HL-60 (cell line): ENCODE measurements around the gene SCAF4.

Experiments used
- DNase-seq, 2 experiments: peaks; one replicate each; pipeline ENCODE4 v3.0.0-alpha.2; 2010 to 2020; ENCODE audit warnings: low read depth in 1 of 2, low spot score in 1 of 2
- H3K27ac ChIP-seq: fragments of 250-450 bp; sonication (Bioruptor Pico); replicated peaks from 2 replicates; pipeline ENCODE4 v1.5.1; 2020; ENCODE audit warnings: mild to moderate bottlenecking, moderate library complexity
- H3K27me3 ChIP-seq: fragments of 250-450 bp; sonication (Bioruptor Pico); 2 replicates; pipeline ENCODE4 v1.5.1; 2021; ENCODE audit warnings: mild to moderate bottlenecking, moderate library complexity; ENCODE audit not compliant: insufficient read depth, poor library complexity, severe bottlenecking
- H3K4me3 ChIP-seq: replicated peaks from 2 replicates; pipeline ENCODE4 v1.5.1; 2011; ENCODE audit warnings: mild to moderate bottlenecking, control low read depth, low read length; ENCODE audit not compliant: insufficient read depth
- GABPA ChIP-seq: IDR thresholded peaks from 2 replicates; pipeline ENCODE4 v1.6.1; 2012; ENCODE audit warnings: low read depth
- POLR2AphosphoS5 ChIP-seq: IDR thresholded peaks from 2 replicates; pipeline ENCODE4 v1.6.1; 2012; ENCODE audit warnings: low read depth
- SPI1 ChIP-seq: IDR thresholded peaks from 2 replicates; pipeline ENCODE4 v1.6.1; 2012; ENCODE audit warnings: low read depth, mild to moderate bottlenecking, borderline replicate concordance
- TF ChIP-seq, protein P1 (sequence below): IDR thresholded peaks from 2 replicates; pipeline ENCODE4 v1.6.1; 2012; ENCODE audit warnings: low read depth; ENCODE audit not compliant: insufficient replicate concordance
- TF ChIP-seq, protein P2 (sequence below): IDR thresholded peaks from one replicate; pipeline ENCODE4 v1.5.1; 2011; ENCODE audit warnings: low read length, control low read depth, inconsistent platforms; ENCODE audit not compliant: insufficient read depth

The SCAF4 gene

DNA sequence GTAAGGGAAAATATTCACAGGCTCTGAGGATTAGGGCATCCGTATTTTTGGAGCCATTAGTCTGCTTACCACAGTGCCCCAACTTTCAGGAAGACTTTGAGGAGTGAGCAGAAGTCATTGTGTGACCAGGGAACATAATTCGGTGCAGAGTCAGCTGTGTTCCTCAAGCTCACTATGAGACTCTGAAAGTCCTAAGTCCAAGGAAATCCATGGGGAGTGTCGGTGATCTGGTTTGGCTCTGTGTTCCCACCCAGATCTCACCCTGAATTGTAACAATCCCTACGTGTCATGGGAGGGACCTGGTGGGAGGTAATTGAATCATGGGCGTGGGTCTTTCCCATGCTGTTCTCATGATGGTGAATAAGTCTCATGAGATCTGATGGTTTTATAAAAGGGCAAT lies 45.9 kb upstream of the SCAF4 start:
- Histone ChIP-seq H3K27ac (no peak overlapping the region), H3K4me3 (no peak overlapping the region), H3K27me3 (no peaks in the 10 kb centered on the region)
- TF ChIP-seq POLR2AphosphoS5 (no peak), GABPA (no peak), SPI1 (no peak)
- TF ChIP-seq, protein P1, sequence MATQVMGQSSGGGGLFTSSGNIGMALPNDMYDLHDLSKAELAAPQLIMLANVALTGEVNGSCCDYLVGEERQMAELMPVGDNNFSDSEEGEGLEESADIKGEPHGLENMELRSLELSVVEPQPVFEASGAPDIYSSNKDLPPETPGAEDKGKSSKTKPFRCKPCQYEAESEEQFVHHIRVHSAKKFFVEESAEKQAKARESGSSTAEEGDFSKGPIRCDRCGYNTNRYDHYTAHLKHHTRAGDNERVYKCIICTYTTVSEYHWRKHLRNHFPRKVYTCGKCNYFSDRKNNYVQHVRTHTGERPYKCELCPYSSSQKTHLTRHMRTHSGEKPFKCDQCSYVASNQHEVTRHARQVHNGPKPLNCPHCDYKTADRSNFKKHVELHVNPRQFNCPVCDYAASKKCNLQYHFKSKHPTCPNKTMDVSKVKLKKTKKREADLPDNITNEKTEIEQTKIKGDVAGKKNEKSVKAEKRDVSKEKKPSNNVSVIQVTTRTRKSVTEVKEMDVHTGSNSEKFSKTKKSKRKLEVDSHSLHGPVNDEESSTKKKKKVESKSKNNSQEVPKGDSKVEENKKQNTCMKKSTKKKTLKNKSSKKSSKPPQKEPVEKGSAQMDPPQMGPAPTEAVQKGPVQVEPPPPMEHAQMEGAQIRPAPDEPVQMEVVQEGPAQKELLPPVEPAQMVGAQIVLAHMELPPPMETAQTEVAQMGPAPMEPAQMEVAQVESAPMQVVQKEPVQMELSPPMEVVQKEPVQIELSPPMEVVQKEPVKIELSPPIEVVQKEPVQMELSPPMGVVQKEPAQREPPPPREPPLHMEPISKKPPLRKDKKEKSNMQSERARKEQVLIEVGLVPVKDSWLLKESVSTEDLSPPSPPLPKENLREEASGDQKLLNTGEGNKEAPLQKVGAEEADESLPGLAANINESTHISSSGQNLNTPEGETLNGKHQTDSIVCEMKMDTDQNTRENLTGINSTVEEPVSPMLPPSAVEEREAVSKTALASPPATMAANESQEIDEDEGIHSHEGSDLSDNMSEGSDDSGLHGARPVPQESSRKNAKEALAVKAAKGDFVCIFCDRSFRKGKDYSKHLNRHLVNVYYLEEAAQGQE, result no peak
- TF ChIP-seq, protein P2, sequence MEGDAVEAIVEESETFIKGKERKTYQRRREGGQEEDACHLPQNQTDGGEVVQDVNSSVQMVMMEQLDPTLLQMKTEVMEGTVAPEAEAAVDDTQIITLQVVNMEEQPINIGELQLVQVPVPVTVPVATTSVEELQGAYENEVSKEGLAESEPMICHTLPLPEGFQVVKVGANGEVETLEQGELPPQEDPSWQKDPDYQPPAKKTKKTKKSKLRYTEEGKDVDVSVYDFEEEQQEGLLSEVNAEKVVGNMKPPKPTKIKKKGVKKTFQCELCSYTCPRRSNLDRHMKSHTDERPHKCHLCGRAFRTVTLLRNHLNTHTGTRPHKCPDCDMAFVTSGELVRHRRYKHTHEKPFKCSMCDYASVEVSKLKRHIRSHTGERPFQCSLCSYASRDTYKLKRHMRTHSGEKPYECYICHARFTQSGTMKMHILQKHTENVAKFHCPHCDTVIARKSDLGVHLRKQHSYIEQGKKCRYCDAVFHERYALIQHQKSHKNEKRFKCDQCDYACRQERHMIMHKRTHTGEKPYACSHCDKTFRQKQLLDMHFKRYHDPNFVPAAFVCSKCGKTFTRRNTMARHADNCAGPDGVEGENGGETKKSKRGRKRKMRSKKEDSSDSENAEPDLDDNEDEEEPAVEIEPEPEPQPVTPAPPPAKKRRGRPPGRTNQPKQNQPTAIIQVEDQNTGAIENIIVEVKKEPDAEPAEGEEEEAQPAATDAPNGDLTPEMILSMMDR, result no peak
- DNase-seq, result no peak

DNA sequence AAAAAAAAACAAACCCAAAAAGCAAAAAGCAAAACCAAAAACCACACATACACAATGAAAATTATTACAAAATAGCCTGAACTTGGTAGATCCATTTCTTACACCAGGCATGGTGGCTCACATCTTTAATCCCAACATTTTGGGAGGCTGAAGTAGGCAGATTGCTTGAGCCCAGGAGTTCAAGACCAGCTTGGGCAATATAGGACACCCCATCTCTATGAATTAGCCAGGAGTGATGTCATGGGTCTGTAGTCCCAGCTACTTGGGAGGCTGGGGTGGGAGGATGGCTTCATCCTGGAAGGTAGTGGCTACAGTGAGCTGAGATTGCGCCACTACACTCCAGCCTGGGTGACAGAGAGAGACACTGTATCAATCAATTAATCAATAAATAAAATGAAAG lies 42.1 kb upstream of the SCAF4 start:
- no peaks in the 10 kb centered on the region for H3K27me3 ChIP-seq
- no peak for DNase-seq
- no peak overlapping the region for H3K4me3 ChIP-seq
- H3K27ac ChIP-seq, result no peak overlapping the region
- TF ChIP-seq, protein P2, result no peak
- TF ChIP-seq GABPA, result no peak
- no peak for TF ChIP-seq POLR2AphosphoS5
- TF ChIP-seq SPI1, result no peak
- TF ChIP-seq, protein P1, result no peak

DNA sequence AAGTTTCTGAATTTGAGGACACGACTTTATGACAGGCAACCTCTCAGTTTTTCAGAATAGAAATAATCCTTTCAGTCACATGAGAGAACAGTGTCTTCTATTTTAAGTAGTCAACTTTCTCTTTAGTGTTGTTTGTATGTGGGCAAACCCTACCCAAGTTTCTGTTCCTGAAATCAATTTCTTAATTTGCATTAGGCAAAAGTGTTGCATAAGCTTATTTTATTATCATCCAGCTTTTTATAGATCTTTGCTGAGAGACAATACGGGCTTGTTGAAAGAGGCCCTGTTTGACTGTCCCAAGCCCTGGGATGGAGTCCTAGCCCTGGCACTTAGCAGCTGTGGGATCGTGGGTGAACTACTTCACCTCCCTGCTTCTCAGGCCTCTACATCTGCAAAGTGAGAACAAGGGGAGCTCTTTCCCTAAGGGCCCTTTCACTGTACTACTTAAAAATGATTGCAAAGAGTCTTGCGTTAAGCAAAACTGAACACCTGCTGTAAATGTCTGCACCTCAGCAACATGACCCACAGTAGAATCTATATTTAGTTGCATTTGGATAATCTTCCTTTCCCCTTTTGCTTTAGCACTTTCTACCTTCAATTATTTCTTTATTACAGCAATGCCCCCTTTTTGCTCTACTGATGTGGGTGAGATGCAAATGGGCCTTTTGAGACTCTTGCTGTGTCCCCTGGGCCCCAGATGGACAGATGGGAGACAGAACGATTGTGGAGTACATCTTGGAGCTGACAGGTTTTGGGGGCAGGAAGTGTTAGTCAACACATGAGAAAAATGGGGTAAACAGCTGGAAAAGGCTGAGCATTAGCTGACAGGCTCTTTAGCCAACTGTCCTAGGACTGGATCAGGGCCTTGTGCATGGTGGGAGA lies 41.0 kb upstream of the SCAF4 start:
- no peaks in the 10 kb centered on the region for H3K27me3 ChIP-seq
- H3K4me3 ChIP-seq, result no peak overlapping the region
- no peak for TF ChIP-seq POLR2AphosphoS5
- TF ChIP-seq SPI1, result no peak
- TF ChIP-seq, protein P1, result no peak
- no peak for TF ChIP-seq GABPA
- TF ChIP-seq, protein P2, result no peak
- H3K27ac ChIP-seq, result no peak overlapping the region
- DNase-seq, result no peak
